Adrenal gland (tissue), 5 donors: ENCODE measurements around the gene NR1H2.

Experiments
- CTCF ChIP-seq, 6 experiments: fragments of 450-650 bp in 4 of 6; fragments of 200-600 bp in 2 of 6; sonication (generic) in 1 of 6; IDR thresholded peaks; 1 replicate in 5 of 6; 2 replicates in 1 of 6; pipeline versions ENCODE4 v1.5.1 to v1.8.0; 2016 to 2021; ENCODE audit warnings: antibody characterized with exemption in 6 of 6, mild to moderate bottlenecking in 2 of 6, moderate library complexity in 1 of 6
- POLR2A ChIP-seq, 2 donors: fragments of 450-650 bp; IDR thresholded peaks; one replicate each; pipeline ENCODE4 v1.6.1; 2017; ENCODE audit warnings: antibody characterized with exemption in 2 of 2, mild to moderate bottlenecking in 2 of 2, moderate library complexity in 1 of 2
- donor health status: DM: no; HTN: no; CAD: no.

- TF ChIP-seq CTCF (IDR thresholded peaks at IDR 0.05), result no peak
- no peak for TF ChIP-seq POLR2A (IDR thresholded peaks at IDR 0.05)
Measured at GRCh38 chr19:50365434-50366306, 10.6 kb upstream of the NR1H2 start, which contains the start of gene NAPSA.
